Measurements from ENCODE around the gene BTC. TPM values are rescaled to one million over a fixed set of nuclear protein-coding genes. Genes with fewer than 3 reads are reported as not detected.
A peak's percentile ranks its signal among the peaks of the same experiment; 100 is the strongest.

BTC gene, protein sequence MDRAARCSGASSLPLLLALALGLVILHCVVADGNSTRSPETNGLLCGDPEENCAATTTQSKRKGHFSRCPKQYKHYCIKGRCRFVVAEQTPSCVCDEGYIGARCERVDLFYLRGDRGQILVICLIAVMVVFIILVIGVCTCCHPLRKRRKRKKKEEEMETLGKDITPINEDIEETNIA
- 8.3 and 9.9 TPM in 2 replicates for total RNA-seq

DNA sequence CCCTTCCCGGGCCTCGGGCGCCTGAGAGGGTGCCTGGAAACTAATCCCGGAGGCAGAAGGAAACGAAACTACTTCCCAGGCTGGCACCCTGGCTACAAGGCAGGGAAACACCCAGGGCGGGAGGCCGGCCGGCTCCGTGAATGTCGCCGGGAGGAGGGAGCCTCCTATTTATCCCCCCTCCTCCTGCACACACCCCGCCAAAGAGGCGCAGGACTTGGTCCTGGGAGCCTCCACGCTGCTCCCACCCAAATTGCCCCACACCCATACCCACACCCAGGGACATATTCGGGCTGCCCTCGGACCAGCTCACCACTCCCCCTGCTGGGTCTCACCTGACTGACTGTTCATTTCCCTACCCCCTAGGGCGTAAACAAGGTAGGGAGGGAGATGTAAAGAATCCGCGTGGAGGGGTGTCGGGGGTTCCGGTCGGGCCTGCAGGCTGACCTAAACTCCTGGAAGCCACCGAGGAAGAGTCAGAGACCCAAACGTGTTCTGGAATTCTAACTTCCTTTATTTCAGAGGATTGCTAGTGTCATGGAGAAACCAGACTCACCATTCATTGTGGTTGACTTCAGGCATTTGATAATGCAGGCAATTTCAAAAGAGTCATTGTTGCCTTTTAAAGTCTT lies at the start of gene BTC:
Gene BTC (minus strand): TSS at position 142 of the 629 bp plus-strand sequence. CDS start 198 bp downstream, outside the sequence.
- TF ChIP-seq, protein P1, sequence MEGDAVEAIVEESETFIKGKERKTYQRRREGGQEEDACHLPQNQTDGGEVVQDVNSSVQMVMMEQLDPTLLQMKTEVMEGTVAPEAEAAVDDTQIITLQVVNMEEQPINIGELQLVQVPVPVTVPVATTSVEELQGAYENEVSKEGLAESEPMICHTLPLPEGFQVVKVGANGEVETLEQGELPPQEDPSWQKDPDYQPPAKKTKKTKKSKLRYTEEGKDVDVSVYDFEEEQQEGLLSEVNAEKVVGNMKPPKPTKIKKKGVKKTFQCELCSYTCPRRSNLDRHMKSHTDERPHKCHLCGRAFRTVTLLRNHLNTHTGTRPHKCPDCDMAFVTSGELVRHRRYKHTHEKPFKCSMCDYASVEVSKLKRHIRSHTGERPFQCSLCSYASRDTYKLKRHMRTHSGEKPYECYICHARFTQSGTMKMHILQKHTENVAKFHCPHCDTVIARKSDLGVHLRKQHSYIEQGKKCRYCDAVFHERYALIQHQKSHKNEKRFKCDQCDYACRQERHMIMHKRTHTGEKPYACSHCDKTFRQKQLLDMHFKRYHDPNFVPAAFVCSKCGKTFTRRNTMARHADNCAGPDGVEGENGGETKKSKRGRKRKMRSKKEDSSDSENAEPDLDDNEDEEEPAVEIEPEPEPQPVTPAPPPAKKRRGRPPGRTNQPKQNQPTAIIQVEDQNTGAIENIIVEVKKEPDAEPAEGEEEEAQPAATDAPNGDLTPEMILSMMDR (IDR thresholded peaks at IDR 0.05; ENCODE audit: insufficient read depth, low read length, poor library complexity, severe bottlenecking) = peak; percentile 58
- no peak for DNase-seq (ENCODE audit: low read depth)

DNA sequence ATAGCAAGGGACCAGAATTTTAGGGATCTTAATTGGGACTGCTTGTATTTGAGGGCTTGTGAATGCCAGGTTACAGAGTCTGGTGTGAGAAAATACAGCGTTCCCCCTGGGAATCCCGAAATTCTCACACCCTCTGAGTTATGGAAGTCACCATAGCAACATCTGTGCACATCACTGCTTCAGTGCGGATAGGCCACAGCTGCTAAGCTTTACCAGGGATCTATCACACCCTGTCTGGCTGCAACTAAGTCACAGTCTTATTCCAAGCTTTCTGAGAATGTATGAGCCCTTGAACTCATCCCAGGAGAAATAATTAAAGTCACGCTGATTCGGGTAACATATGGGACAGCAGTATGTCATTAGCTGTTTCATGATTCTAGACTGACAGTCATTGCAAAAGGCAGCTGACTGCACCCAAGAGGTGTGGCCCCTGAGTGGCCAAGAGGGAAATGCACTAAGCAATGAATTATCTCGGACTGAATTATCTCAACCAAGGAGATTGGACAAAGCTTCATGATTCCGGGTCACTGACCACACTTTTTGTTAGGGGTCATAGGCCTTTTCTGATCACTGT lies 46.7 kb upstream of the BTC start:
- Histone ChIP-seq H3K27me3 (ENCODE audit: control insufficient read depth, insufficient read depth, low read length) (no peaks in the 10 kb centered on the region), H3K36me3 (ENCODE audit: control insufficient read depth, insufficient read depth, low read length) (no peaks in the 10 kb centered on the region), H3K4me3 (ENCODE audit: low read depth, low read length) (no peak overlapping the region)
- TF ChIP-seq, protein P1 (IDR thresholded peaks at IDR 0.05; ENCODE audit: insufficient read depth, low read length, poor library complexity, severe bottlenecking) = no peak
- no peak for DNase-seq (ENCODE audit: low read depth)

More for the DNA sequence above, at the start of gene BTC:
- Histone ChIP-seq H3K27me3 (ENCODE audit: control insufficient read depth, insufficient read depth, low read length) (no peaks in the 10 kb centered on the region), H3K36me3 (ENCODE audit: control insufficient read depth, insufficient read depth, low read length) (no peaks in the 10 kb centered on the region), H3K4me3 (ENCODE audit: low read depth, low read length) (peak within 1 kb of the TSS; percentile 62)

DNA sequence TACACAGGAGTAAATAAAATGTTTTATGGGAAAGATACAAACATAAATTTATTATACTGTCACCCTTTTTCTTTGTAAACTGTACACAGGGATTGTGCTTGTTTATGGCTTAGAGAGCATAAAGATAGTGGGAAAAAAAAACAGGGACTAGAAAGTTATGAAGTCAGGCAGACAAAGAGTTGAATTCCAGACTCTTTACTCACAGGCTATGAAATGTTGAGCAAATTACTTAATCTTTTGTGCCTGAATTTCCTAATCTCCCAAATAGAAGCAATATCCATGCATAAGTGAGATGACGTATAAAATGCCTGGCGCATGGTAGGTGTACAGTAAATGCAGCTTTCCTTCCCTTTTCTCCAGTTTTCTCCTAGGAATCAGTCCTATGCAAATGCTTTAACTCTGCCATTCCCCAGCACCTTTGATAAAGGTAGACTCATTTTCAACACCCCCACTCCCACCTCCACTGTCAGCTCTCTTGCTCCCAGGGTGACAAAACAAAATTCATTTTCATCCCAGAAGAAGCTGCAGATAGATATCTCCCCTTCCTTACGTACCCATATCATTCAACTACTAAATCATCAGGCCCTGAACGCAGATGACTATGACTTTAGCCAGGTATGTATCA lies 44.5 kb upstream of the BTC start:
- H3K27me3 ChIP-seq (ENCODE audit: control insufficient read depth, insufficient read depth, low read length) = no peaks in the 10 kb centered on the region

DNA sequence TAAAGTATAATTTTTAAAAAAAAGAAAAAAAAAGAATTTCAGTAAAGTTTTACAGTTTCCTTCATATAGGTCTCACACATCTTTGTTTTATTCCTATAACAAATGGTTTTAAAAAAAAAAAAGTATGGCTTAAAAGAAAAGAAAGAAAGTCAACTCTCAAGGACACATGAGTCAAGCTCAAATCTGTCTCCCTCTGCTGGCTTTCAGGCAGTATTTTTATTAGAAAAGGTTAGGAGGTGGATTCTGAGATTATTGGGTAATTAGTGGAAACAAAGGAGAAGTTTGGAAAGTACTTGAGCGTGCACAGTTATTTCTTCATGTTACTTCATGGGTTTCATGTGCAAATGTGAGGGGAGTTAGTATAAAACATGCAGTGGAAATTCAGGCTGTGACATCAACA lies 36.6 kb upstream of the BTC start:
- Histone ChIP-seq H3K4me3 (ENCODE audit: low read depth, low read length) (no peak overlapping the region), H3K27me3 (ENCODE audit: control insufficient read depth, insufficient read depth, low read length) (no peaks in the 10 kb centered on the region), H3K36me3 (ENCODE audit: control insufficient read depth, insufficient read depth, low read length) (no peaks in the 10 kb centered on the region)
- TF ChIP-seq, protein P1 (IDR thresholded peaks at IDR 0.05; ENCODE audit: insufficient read depth, low read length, poor library complexity, severe bottlenecking) = peak; percentile 21
- DNase-seq (ENCODE audit: low read depth) = no peak

More for the DNA sequence above, 44.5 kb upstream of the BTC start:
- H3K36me3 ChIP-seq (ENCODE audit: control insufficient read depth, insufficient read depth, low read length) = no peaks in the 10 kb centered on the region
- H3K4me3 ChIP-seq (ENCODE audit: low read depth, low read length) = no peak overlapping the region
- peak; percentile 23 for DNase-seq (ENCODE audit: low read depth)
- TF ChIP-seq, protein P1 (IDR thresholded peaks at IDR 0.05; ENCODE audit: insufficient read depth, low read length, poor library complexity, severe bottlenecking) = no peak

DNA sequence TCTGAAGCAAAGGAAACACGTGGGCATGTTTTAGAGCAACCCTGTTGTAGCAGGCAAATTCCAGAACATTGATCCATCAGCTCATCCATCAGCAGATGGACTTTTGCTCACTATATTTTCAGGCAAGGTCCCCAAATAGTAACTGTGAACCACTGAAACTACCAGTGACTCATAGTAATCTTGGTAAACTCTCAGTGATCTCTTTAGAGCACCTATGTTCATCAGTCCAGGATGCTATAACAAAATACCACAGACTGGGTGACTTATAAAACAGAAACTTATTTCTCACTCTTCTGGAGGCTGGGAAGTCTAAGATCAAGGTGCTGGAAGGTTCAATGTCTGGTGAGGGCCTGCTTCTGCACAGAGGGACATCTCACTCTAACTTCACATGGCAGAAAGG lies 28.9 kb upstream of the BTC start:
- TF ChIP-seq, protein P1 (IDR thresholded peaks at IDR 0.05; ENCODE audit: insufficient read depth, low read length, poor library complexity, severe bottlenecking) = no peak

More for the DNA sequence above, 28.9 kb upstream of the BTC start:
- no peak for DNase-seq (ENCODE audit: low read depth)
- H3K27me3 ChIP-seq (ENCODE audit: control insufficient read depth, insufficient read depth, low read length) = no peaks in the 10 kb centered on the region
- no peaks in the 10 kb centered on the region for H3K36me3 ChIP-seq (ENCODE audit: control insufficient read depth, insufficient read depth, low read length)
- H3K4me3 ChIP-seq (ENCODE audit: low read depth, low read length) = no peak overlapping the region

Measured in kidney epithelial cell (primary cell).